Breast epithelium (tissue), 4 donors: ENCODE measurements around the gene BBS7. TPM values are rescaled to one million over a fixed set of nuclear protein-coding genes. Genes with fewer than 3 reads are reported as not detected.

ENCODE experiments used
- DNase-seq, 2 donors: peaks; one replicate each; pipeline ENCODE4 v3.0.0-alpha.2; 2019; ENCODE audit warnings: low spot score in 2 of 2
- H3K27ac ChIP-seq, 2 donors: fragments of 200-600 bp; sonication (generic) in 1 of 2; one replicate each; pipeline ENCODE4 v1.5.1; 2016 to 2019; ENCODE audit warnings: mild to moderate bottlenecking in 1 of 2
- H3K27me3 ChIP-seq, 2 donors: fragments of 200-600 bp; sonication (generic) in 1 of 2; one replicate each; pipeline versions ENCODE4 v1.5.1 to v1.6.0; 2017 to 2019; ENCODE audit warnings: control low read depth in 1 of 2, mild to moderate bottlenecking in 1 of 2
- H3K36me3 ChIP-seq: fragments of 200-600 bp; one replicate; pipeline ENCODE4 v1.5.1; 2019
- H3K4me1 ChIP-seq, 2 donors: fragments of 200-600 bp; sonication (generic); one replicate each; pipeline ENCODE4 v1.5.1; 2016 to 2019; ENCODE audit warnings: control low read depth in 1 of 2
- H3K4me3 ChIP-seq, 3 donors: fragments of 200-600 bp; sonication (generic); 1 replicate in 2 of 3; 2 replicates in 1 of 3; pipeline ENCODE4 v1.5.1; 2016 to 2019; ENCODE audit warnings: mild to moderate bottlenecking in 3 of 3, moderate library complexity in 2 of 3
- H3K9me3 ChIP-seq, 2 donors: fragments of 200-600 bp; sonication (generic) in 1 of 2; one replicate each; pipeline ENCODE4 v1.5.1; 2016 to 2019; ENCODE audit warnings: control low read depth in 1 of 2
- POLR2A ChIP-seq: fragments of 450-650 bp; IDR thresholded peaks from one replicate; pipeline ENCODE4 v1.6.1; 2016; ENCODE audit warnings: antibody characterized with exemption, mild to moderate bottlenecking, moderate library complexity
- POLR2AphosphoS5 ChIP-seq, 3 donors: sonication (generic); formaldehyde crosslinking; IDR thresholded peaks; one replicate each; pipeline ENCODE4 v1.6.1; 2017; ENCODE audit warnings: antibody characterized with exemption in 3 of 3
- intact Hi-C: fragments of 100-400 bp; cut with DNase I; formaldehyde crosslinking; loops from one replicate; pipeline ENCODE4 v1.15.1; 2023; ENCODE audit warnings: low total_unique reads
- total RNA-seq, 3 donors: library from RNA; depleted of rRNA; stranded (reverse); fragments of >200 nt; gene quantifications; one replicate each; pipeline ENCODE4 v1.1.0, GENCODE V29; 2016
- TF ChIP-seq, protein P1 (sequence below), 3 donors: fragments of 450-650 bp; IDR thresholded peaks; one replicate each; pipeline ENCODE4 v1.5.1; 2016 to 2017; ENCODE audit warnings: antibody characterized with exemption in 3 of 3, mild to moderate bottlenecking in 3 of 3, moderate library complexity in 3 of 3

Gene BBS7
- total RNA-seq, 3 donors from 2014 or later: 12.5 to 16.0 (median 14.7) TPM

DNA sequence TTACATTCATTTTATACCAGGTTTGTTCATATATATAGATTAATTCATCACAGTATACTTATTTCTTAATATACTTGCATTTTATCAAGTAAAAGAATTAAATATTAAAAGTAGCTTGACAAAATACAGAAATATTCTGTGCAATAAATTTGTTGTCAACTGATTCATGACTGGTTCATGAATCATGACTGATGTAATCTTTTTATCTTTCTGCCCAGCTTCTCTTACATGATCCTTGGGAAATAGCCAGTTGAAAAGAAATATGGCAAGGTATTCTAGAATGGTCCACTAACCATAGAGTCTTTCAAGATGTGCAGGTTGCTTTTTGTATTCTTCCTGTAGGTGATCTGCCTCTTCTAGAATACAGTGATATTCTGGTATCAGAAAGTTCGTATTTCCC is 42.4 kb downstream of the BBS7 start:
- no peaks in the 10 kb centered on the region for H3K27me3 ChIP-seq
- DNase-seq: no peak
- H3K27ac ChIP-seq: no peak overlapping the region
- intact Hi-C loops: no loop called here
- peaks cover 0 to 5% of the 10 kb centered on the region in 2 donors for H3K4me1 ChIP-seq
- H3K4me3 ChIP-seq: no peak overlapping the region
- H3K9me3 ChIP-seq: no peaks in the 10 kb centered on the region
- no peaks in the 10 kb centered on the region for H3K36me3 ChIP-seq
- no peak for TF ChIP-seq POLR2AphosphoS5 (IDR thresholded peaks at IDR 0.05)
- TF ChIP-seq, protein P1, sequence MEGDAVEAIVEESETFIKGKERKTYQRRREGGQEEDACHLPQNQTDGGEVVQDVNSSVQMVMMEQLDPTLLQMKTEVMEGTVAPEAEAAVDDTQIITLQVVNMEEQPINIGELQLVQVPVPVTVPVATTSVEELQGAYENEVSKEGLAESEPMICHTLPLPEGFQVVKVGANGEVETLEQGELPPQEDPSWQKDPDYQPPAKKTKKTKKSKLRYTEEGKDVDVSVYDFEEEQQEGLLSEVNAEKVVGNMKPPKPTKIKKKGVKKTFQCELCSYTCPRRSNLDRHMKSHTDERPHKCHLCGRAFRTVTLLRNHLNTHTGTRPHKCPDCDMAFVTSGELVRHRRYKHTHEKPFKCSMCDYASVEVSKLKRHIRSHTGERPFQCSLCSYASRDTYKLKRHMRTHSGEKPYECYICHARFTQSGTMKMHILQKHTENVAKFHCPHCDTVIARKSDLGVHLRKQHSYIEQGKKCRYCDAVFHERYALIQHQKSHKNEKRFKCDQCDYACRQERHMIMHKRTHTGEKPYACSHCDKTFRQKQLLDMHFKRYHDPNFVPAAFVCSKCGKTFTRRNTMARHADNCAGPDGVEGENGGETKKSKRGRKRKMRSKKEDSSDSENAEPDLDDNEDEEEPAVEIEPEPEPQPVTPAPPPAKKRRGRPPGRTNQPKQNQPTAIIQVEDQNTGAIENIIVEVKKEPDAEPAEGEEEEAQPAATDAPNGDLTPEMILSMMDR (IDR thresholded peaks at IDR 0.05): no peak
- no peak for TF ChIP-seq POLR2A

DNA sequence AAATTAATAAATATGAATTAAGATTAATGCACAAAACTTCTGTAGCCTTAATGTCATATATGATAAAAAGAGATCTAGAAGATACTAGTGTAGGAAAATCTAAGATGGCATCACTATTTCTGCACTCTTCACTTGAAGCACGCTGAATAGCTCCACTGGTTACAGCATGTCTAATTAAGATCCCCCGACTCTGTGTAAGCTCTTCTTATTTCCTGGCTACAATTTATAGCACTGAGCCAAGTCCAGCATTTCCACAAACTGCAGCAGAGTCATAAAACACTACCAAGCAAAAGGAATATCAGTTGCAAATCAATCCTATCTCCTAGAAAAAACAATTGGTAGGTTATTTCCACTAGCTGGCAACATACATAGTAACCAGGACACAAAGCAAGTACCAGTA is 45.3 kb downstream of the BBS7 start:
- no peak overlapping the region for H3K27ac ChIP-seq
- no peak overlapping the region for H3K4me3 ChIP-seq
- H3K9me3 ChIP-seq: no peaks in the 10 kb centered on the region
- H3K27me3 ChIP-seq: no peaks in the 10 kb centered on the region
- H3K36me3 ChIP-seq: no peaks in the 10 kb centered on the region
- TF ChIP-seq POLR2A: no peak
- no peak for TF ChIP-seq POLR2AphosphoS5 (IDR thresholded peaks at IDR 0.05)
- TF ChIP-seq, protein P1 (IDR thresholded peaks at IDR 0.05): no peak
- DNase-seq: no peak
- peaks cover 0 to 5% of the 10 kb centered on the region in 2 donors for H3K4me1 ChIP-seq
- intact Hi-C loops: no loop called here

- intact Hi-C loops: no loop called here
- TF ChIP-seq, protein P1 (IDR thresholded peaks at IDR 0.05): no peak
- no peak for TF ChIP-seq POLR2A
- no peak for TF ChIP-seq POLR2AphosphoS5 (IDR thresholded peaks at IDR 0.05)
- peaks cover 0 to 5% of the 10 kb centered on the region in 2 donors for H3K4me1 ChIP-seq
- no peaks in the 10 kb centered on the region for H3K27me3 ChIP-seq
- DNase-seq: no peak
- peak overlapping the region; percentile 78 to 82 for H3K27ac ChIP-seq
- no peaks in the 10 kb centered on the region for H3K9me3 ChIP-seq
- H3K36me3 ChIP-seq: no peaks in the 10 kb centered on the region
- H3K4me3 ChIP-seq: peak overlapping the region; percentile 56 to 77 (median 61)
These were observed 46.1 kb downstream of the BBS7 start for GRCh38 chr4:121824171-121824527.

DNA sequence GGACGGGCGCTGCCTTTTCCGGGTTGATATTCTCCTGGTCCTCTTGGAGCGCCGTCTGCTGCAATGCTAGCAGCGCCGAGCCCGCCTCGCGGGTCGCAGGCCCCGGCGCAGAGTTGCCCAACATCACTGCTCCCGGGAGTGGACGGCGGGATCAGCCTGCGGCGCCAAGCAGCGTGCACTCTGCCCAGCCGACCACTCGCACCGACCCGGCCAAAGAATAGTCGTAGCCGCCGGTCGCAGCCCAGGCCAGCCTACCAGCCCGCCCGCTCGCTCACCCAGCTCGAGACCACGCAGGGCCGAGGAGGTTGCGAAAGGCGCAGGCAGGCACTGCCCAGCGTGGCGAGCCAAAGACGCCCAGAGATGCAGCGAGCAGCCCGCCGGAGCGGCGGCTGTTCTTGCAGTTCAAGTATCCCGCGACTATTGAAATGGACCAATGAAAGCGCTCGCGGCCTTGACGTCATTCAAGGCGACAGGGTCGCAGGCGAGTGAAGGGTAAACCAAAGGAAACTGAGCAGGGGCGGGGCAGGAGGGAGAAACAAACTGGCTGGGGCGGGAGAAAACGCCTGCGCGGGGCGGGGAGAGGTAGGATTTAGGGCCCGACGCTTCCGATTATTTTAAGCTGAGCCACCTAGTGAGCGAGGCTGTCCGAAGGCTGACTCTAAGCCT is 46.6 kb downstream of the BBS7 start, which contains the start of gene CCNA2:
Gene CCNA2 (minus strand): TSS at position 379 of the 666 bp plus-strand sequence. CDS start 255 bp downstream, at position 124.
- H3K4me3 ChIP-seq: peak within 1 kb of the TSS; percentile 56 to 77 (median 61)
- no peaks in the 10 kb centered on the region for H3K27me3 ChIP-seq
- no peaks in the 10 kb centered on the region for H3K9me3 ChIP-seq
- TF ChIP-seq POLR2AphosphoS5 (IDR thresholded peaks at IDR 0.05) (peak; percentile 57 to 73 (median 66)), POLR2A (no peak)
- TF ChIP-seq, protein P1 (IDR thresholded peaks at IDR 0.05): no peak
- H3K4me1 ChIP-seq: peaks cover 0 to 5% of the 10 kb centered on the region in 2 donors
- peak; percentile 94 to 95 for DNase-seq
- no peaks in the 10 kb centered on the region for H3K36me3 ChIP-seq
- peak within 1 kb of the TSS; percentile 78 to 82 for H3K27ac ChIP-seq
- intact Hi-C loops: no loop called here

DNA sequence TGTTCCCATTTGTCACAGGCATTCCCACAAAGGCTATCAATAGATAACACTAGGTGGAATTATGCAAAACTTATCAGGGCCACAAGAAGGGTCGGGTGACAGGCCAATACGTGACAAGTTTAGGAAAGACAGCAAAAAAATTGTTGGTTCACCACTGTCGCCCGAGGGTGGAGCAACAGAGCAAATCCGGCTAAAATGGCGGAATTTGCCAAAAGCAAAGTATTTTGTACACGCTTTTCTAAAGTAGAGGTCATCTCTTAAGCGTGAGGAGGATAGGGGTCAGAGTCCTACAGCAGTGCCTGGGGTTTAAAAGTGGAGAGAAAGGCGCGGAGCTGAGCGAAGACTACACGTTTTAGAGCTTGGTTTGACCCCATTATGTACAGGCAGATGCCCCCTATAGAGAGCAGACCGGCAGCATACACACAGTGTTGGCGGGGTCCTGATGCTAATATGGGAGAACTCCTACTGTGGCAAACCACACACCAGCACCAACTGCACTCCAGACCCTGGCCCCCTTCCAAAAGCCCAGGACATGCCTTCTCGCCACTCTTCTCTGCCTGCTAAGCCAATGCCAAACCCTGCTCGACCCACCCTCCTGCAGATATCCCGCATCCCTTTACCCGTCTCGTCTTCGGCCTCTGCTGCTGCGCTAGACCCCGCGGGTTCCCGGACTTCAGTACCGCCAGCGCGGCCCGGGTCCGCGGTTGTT is 47.3 kb downstream of the BBS7 start:
- no peaks in the 10 kb centered on the region for H3K36me3 ChIP-seq
- TF ChIP-seq POLR2A: no peak
- TF ChIP-seq POLR2AphosphoS5 (IDR thresholded peaks at IDR 0.05): no peak
- H3K27ac ChIP-seq: no peak overlapping the region
- intact Hi-C loops: no loop called here
- peaks cover 0 to 5% of the 10 kb centered on the region in 2 donors for H3K4me1 ChIP-seq
- peak overlapping the region; percentile 56 to 77 (median 61) for H3K4me3 ChIP-seq
- DNase-seq: no peak
- no peaks in the 10 kb centered on the region for H3K27me3 ChIP-seq
- H3K9me3 ChIP-seq: no peaks in the 10 kb centered on the region
